Right lobe of liver (tissue), 6 donors: ENCODE measurements around the gene CNTN5. TPM values are rescaled to one million over a fixed set of nuclear protein-coding genes. Genes with fewer than 3 reads are reported as not detected.

Experiments
- ATAC-seq, 4 donors: fragments of 200-7000 bp; cut with Tn5 transposase; one replicate each; pipeline ENCODE4 v1.9.1; 2020; ENCODE audit warnings: mild to moderate bottlenecking in 4 of 4, moderate library complexity in 4 of 4
- DNase-seq, 3 donors: peaks; one replicate each; pipeline ENCODE4 v3.0.0-alpha.2; 2020
- H3K27ac ChIP-seq, 3 donors: fragments of 200-600 bp; one replicate each; pipeline ENCODE4 v1.8.0; 2022
- H3K27me3 ChIP-seq, 2 donors: fragments of 200-600 bp; one replicate each; pipeline ENCODE4 v1.8.0; 2022
- H3K36me3 ChIP-seq, 4 donors: fragments of 200-600 bp; sonication (generic) in 1 of 4; one replicate each; pipeline versions ENCODE4 v1.5.1 to v1.8.0; 2017 to 2022; ENCODE audit warnings: control low read depth in 1 of 4
- H3K4me1 ChIP-seq, 4 donors: fragments of 200-600 bp; sonication (generic) in 1 of 4; one replicate each; pipeline versions ENCODE4 v1.5.1 to v1.8.0; 2017 to 2022; ENCODE audit warnings: control low read depth in 1 of 4
- H3K4me3 ChIP-seq, 3 donors: fragments of 200-600 bp; one replicate each; pipeline ENCODE4 v1.8.0; 2022
- H3K9me3 ChIP-seq, 4 donors: fragments of 200-600 bp; sonication (generic) in 1 of 4; one replicate each; pipeline versions ENCODE4 v1.5.1 to v1.8.0; 2017 to 2022; ENCODE audit warnings: control low read depth in 1 of 4
- POLR2A ChIP-seq: fragments of 450-650 bp; IDR thresholded peaks from one replicate; pipeline ENCODE4 v1.6.1; 2017; ENCODE audit warnings: antibody characterized with exemption, mild to moderate bottlenecking
- WGBS: methylation state at CpG from one replicate; pipeline ENCODE4 v1.1.6; 2018; ENCODE audit warnings: low coverage, low lambda C conversion rate; ENCODE audit not compliant: insufficient coverage; ENCODE audit errors: missing lambda C conversion rate; 5-methylcytosine and 5-hydroxymethylcytosine counted together
- intact Hi-C, 2 donors: fragments of 100-400 bp; cut with DNase I; formaldehyde crosslinking; loops; one replicate each; pipeline versions ENCODE4 v1.11.2 to v1.14.1; 2022
- total RNA-seq, 6 experiments: library from RNA; depleted of rRNA in 2 of 6; stranded (reverse); fragments of >200 nt in 2 of 6; fragmentation: NEBNext Ultra II Directional in 3 of 6; extraction: Animal tissue kit (Norgen Biotek cat#: 25700) in 3 of 6; gene quantifications; one replicate each; pipeline versions ENCODE4 v1.1.0 to v1.2.4, GENCODE V29; 2016 to 2023
- TF ChIP-seq, protein P1 (sequence below), 4 donors: fragments of 200-600 bp in 3 of 4; fragments of 450-650 bp in 1 of 4; IDR thresholded peaks; one replicate each; pipeline versions ENCODE4 v1.5.1 to v1.8.0; 2016 to 2022; ENCODE audit warnings: antibody characterized with exemption in 4 of 4, mild to moderate bottlenecking in 2 of 4
- donor health status: DM: no; HTN: yes; CAD: no.
- donor health status: DM: no; HTN: no; CAD: no.
- donor health status: DM: no; HTN: no; CAD: no.
- donor health status: DM: no; HTN: yes; CAD: no.
- donor health status: DM: no; HTN: yes; CAD: no.

CNTN5 gene
- total RNA-seq, 6 experiments from 2014 or later: 0.13 to 0.19 TPM; not detected in 4

DNA sequence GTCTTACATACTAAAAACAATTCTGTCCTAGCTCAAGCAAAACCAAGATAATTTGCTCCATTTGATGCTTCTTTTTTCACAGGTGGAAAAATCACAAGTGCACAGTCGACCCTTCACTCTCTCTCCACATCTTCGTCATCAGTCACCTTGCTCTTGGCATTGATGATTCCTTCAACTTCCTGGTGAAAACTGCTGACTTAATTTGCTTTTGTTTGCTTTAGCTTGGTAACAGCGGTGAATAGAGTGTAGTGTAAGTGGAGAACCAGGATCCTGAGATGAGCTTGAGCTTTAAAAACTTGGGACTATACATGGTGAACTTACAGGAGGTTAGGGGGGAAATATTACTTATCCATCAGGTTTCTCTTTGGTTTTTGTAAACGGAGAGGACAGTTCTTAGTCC lies 1335.3 kb downstream of the CNTN5 start:
- Histone ChIP-seq H3K4me1 (no peaks in the 10 kb centered on the region), H3K36me3 (no peaks in the 10 kb centered on the region), H3K27ac (no peak overlapping the region), H3K9me3 (no peaks in the 10 kb centered on the region), H3K4me3 (no peak overlapping the region), H3K27me3 (no peaks in the 10 kb centered on the region)
- DNase-seq (no peak), ATAC-seq (no peak)
- WGBS: 27% methylated on average over 4 of the region's 4 CpGs
- no peak for TF ChIP-seq POLR2A
- TF ChIP-seq, protein P1, sequence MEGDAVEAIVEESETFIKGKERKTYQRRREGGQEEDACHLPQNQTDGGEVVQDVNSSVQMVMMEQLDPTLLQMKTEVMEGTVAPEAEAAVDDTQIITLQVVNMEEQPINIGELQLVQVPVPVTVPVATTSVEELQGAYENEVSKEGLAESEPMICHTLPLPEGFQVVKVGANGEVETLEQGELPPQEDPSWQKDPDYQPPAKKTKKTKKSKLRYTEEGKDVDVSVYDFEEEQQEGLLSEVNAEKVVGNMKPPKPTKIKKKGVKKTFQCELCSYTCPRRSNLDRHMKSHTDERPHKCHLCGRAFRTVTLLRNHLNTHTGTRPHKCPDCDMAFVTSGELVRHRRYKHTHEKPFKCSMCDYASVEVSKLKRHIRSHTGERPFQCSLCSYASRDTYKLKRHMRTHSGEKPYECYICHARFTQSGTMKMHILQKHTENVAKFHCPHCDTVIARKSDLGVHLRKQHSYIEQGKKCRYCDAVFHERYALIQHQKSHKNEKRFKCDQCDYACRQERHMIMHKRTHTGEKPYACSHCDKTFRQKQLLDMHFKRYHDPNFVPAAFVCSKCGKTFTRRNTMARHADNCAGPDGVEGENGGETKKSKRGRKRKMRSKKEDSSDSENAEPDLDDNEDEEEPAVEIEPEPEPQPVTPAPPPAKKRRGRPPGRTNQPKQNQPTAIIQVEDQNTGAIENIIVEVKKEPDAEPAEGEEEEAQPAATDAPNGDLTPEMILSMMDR (IDR thresholded peaks at IDR 0.05): no peak
- intact Hi-C loops: no loop called here

DNA sequence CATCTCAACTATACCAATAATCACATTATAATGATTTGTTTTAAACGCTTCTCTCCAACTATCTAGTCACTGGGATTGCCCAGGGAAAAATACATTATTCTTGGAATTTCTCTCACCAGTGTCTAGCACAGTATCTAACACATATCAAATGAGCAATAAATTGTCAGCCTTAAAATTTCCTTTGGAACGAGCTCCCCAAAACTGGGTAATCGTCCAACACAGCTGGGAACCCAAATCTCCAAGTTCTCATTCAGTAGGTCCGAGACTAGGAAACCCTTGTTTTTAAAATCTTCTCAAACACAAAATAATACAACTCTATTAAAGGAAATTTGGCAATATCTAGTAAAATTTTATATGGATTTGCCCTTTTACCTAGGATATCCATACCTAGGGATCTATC lies 1338.5 kb downstream of the CNTN5 start:
- intact Hi-C loops: no loop called here
- Histone ChIP-seq H3K27me3 (no peaks in the 10 kb centered on the region), H3K4me1 (no peaks in the 10 kb centered on the region), H3K36me3 (no peaks in the 10 kb centered on the region), H3K27ac (no peak overlapping the region), H3K9me3 (no peaks in the 10 kb centered on the region), H3K4me3 (no peak overlapping the region)
- ATAC-seq (no peak), DNase-seq (no peak)
- 32% methylated on average over 4 of the region's 4 CpGs for WGBS
- no peak for TF ChIP-seq POLR2A
- TF ChIP-seq, protein P1 (IDR thresholded peaks at IDR 0.05): no peak

DNA sequence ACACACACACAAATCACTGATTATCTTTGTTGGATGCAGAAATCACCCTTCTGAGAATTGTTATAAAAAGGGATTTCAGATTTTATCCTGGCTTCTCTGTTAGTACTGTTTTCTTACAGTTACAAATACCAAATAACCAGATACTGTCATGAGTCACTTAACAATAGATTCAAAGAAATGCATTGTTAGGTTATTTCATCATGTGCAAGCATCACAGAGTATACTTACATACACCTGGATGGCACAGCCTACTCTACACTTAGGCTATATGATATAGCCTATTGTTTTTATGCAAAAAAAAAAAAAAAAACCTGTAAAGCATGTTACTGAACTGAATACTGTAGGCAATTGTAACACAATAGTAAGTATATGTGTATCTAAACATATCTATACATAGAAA lies 1347.1 kb downstream of the CNTN5 start:
- DNase-seq (no peak), ATAC-seq (no peak)
- Histone ChIP-seq H3K27me3 (no peaks in the 10 kb centered on the region), H3K27ac (no peak overlapping the region), H3K9me3 (no peaks in the 10 kb centered on the region), H3K4me3 (no peak overlapping the region), H3K4me1 (no peaks in the 10 kb centered on the region), H3K36me3 (no peaks in the 10 kb centered on the region)
- intact Hi-C loops: no loop called here
- TF ChIP-seq, protein P1 (IDR thresholded peaks at IDR 0.05): no peak
- no peak for TF ChIP-seq POLR2A

DNA sequence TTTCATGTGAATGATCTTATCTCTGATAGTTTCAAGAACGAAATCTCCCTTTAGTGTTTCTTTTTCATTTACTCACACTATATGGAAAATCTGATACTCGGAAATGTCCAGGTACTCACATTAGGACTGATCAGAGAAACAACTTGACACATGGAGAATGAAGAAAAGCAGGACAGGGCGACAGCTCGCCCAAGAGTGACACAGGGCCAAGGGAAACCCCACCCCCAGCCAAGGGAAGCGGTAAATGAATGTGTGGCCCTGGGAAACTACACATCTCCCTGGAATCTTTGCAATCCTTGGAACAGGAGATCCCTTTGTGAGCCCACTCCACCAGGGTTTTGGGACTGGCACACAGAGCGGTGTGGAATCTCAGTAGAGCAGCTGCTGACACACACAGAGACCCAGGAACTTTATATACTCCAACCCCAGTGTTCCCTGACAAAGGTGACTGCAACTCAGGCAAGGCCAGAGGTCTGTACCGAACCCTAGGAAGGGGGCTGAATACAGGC lies 1362.7 kb downstream of the CNTN5 start:
- H3K4me1 ChIP-seq: no peaks in the 10 kb centered on the region
- no peaks in the 10 kb centered on the region for H3K36me3 ChIP-seq
- WGBS: 50% methylated on average over 5 of the region's 7 CpGs
- intact Hi-C loops: no loop called here
- H3K4me3 ChIP-seq: no peak overlapping the region
- TF ChIP-seq, protein P1 (IDR thresholded peaks at IDR 0.05): no peak
- TF ChIP-seq POLR2A: no peak
- no peaks in the 10 kb centered on the region for H3K9me3 ChIP-seq
- H3K27ac ChIP-seq: no peak overlapping the region
- ATAC-seq (no peak), DNase-seq (no peak)
- H3K27me3 ChIP-seq: no peaks in the 10 kb centered on the region

DNA sequence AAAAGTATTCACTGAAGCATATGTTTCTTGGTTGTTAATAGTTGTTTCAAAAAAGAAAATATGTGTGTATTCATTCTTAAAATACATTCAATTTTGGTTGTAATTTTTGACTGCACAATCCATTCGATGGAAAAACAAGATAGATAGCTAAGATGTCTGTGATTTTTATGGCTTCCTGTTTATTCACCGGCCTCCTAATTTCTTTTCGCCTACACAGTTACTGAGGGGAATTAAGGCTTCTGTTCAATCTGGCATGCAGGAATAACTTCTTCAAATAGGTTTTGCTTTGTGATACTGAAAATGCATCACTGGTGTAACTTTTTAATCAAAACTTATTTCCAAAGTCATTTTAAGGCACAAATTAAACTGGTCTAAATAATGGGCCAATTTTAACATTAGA lies 1375.5 kb downstream of the CNTN5 start:
- H3K9me3 ChIP-seq: no peaks in the 10 kb centered on the region
- no peaks in the 10 kb centered on the region for H3K4me1 ChIP-seq
- intact Hi-C loops: no loop called here
- no peak overlapping the region for H3K27ac ChIP-seq
- no peak for ATAC-seq
- H3K27me3 ChIP-seq: no peaks in the 10 kb centered on the region
- TF ChIP-seq, protein P1 (IDR thresholded peaks at IDR 0.05): no peak
- TF ChIP-seq POLR2A: no peak
- no peaks in the 10 kb centered on the region for H3K36me3 ChIP-seq
- H3K4me3 ChIP-seq: no peak overlapping the region
- DNase-seq: no peak
- WGBS: 51% methylated on average over 3 of the region's 3 CpGs
